GM21515 (cell line): Measurements from ENCODE around the gene CCDC197.

Experiments
- ATAC-seq: cut with Tn5 transposase; IDR thresholded peaks from one replicate; pipeline ENCODE4 v1.9.1; 2021; ENCODE audit not compliant: unreplicated experiment

Gene CCDC197

DNA sequence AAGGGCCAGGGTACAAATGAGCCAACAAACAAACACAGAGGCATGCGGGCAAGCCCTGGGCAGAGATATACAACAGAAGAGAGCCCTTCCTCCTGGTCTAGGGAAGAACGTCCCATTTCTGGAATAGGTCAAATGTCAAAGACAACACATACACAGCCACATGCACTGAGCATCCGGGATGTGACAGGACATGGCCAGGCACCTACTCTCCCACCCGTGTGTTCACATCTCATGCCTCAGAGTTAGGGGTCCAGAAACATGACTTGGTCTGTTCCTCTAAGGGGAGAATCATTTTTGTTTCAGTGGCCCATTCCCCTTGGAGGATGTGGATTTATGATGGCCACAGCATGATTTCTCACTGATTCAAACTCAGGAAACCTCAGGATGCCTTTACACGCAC lies 19.9 kb upstream of the CCDC197 start:
- no peak for ATAC-seq

DNA sequence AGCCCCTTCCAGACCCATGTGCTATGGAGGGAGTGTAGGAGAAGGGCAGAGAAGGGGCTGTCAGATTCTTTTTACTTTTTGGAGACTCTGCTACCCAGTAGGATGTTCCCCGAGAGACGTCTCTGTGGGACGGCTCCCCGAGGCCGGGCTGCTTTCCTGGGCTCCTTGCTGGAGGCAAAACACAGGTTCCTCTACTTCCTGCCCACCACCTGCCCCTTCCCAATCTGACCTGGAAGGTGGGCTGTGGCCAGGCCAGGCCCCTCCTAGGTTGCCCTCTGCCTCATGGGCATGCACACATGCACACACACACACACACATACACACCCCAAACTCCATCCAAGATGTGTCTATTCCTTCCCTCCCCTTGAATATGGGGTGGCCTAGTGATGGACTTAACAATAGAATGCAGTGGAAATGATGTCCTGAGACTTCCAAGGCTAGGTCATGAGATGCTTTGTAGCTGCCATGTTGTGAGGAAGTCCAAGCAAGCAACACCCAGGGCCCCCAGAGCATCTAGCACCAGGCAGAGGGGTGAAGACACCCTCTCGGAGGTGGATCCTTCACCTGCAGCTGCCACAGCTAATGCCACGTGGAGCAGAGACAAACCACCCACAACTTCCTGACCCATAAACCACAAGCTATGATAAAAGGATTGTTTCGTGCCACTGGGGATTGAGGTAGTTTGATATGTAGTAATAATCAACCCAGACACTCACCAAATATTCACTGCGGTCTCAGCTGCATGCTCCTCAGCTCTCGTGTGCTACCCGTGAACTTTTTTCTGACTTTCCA lies 19.1 kb upstream of the CCDC197 start:
- ATAC-seq: peak; percentile 36

DNA sequence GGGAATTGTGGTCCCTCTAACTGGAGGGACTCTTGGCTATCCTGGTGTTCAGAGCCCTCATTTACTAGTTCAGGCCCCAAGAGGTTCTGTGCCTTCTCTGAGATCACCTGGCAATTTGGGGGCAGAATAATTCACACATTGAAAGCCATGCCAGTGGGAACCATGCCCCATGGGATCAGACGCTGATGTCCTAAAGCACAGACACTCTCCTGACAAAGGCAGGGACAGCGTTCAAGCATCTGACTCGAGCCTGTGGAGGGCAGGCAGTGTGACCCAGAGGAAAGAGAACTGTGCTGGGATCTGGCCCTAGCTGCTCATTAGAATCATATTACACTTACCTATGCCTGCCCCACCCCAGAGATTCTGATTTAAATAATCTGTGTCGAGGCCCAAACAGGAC lies 18.4 kb upstream of the CCDC197 start:
- ATAC-seq: no peak

DNA sequence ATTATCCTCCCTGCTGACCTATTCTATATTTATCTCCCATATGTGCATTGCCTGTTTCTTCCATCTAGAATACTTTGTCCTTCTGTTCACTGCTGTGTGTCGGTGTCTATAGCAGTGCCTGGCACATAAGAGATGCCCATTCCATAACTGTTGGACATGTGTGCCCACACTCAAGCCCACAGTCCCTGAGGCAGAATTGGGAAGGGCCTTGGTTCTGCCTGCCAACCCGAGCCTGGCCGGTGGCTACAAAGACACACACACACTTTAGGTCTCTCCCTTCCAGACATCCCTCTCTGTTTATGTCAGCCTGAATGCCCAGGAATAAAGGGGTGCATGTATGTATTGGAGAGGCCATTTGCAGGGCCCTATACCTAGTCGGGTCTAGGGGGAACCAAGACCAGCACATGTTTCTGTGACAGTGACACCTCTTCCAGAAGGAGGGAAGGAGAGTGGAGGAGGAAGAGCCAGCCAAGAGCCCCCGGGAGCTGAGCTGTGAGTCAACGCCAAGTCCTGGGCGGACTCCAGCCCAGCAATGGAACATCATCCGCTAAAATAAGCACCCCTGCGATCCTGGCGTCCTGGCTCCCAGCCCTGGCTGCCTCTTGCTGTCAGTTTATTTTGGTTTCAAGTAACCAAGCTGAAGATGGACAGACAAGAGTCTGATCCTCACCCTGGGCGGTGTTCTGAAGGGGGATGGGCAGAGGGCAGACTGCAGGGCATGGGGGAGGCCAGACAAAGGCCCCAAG lies 16.5 kb upstream of the CCDC197 start:
- no peak for ATAC-seq

DNA sequence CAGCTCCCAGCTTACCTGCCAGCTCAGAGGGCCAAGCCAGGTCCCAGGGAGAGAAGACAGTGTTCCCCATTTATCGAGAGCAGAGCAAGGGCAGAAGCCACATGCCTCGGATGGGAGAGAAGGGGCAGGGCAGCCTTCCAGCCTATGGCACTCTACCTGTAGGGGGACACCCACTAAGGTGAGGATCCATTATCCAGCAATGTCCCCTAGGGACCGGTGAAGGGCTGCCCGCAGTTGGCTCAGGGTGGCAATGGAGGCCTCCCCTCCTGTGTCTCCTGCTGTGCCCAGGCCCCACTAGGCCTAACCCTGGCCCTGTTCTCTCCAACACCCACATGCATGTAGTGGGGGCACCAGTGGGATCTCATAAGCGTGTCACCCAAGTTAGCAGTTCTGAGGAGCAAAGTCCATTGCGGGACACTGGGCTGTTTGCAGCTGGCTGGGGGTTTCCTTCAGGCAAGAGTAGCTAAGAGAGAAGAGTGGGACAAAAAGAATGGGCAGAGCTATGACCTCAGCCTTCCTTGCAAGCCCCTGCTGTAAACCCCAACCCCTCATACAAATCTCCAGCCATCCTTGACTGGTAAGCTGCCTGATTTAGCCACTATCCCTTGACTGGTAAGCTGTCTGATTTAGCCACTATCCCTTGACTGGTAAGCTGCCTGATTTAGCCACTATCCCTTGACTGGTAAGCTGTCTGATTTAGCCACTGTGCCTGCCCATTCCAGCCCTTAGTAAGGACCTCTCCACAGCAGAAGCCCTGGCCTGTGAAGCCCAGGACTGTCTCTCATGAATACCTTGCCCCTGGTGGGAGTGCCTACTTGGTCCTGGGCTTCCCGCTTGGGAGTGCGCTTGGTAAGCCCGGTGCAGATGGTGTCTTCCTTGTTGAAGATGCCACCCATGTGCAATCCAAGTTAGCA lies 15.5 kb upstream of the CCDC197 start:
- ATAC-seq: no peak

DNA sequence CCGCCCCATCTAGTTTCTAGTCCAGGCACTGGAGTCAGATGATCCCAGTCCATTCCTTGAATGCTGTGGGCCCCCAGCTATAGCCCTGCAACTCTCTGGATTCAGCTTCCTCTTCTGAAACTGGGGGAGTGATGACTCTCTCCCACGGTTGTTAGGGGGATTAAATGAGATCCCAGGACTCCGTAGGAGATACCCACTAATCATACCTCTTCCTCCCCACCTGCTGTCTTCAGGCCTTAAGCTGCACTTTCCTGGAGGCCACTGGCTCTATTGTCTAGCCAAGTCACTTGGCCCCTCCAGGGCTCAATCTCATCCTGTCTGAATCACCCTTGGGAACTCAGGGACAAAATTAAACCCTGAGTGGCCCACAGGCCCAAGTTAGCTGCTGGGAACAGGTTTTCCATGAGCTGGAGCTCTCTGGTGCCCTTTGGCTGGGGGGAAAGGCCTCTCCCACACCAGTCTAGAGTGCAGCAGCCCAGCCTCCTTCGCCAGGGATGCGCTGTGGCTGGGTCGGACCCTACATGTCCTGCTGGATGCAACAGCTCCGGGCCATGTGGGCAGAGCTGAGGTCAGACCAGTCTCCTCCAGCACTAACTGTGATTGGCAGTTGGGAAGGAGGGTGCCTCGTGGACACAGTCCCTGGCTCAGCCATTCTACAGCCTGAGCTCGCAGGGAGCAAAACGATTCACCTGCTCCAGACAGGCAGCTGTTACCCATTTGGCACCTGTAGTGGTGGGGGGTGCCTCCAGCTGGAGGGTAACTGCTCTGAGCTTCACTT lies 14.7 kb upstream of the CCDC197 start:
- ATAC-seq: no peak

DNA sequence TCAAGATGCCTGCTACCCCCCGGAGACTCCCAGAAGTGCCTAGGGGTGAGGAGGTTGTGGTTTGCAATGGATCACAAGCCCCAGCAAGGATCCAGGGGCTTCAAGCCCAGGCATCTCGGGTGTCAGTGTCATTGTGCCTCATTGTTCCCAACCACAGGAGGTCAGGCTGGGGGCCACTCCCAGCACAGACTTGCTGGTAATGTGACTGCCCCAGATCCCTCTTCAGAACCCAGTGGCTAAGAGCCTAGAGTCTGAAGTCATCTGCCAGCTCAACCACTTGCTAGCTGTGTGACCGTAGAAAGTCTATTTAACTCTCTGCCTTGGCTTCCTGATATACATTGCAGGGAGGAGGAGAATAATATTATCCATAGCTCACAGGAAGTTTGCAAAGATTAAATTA lies 13.0 kb upstream of the CCDC197 start:
- ATAC-seq: no peak

DNA sequence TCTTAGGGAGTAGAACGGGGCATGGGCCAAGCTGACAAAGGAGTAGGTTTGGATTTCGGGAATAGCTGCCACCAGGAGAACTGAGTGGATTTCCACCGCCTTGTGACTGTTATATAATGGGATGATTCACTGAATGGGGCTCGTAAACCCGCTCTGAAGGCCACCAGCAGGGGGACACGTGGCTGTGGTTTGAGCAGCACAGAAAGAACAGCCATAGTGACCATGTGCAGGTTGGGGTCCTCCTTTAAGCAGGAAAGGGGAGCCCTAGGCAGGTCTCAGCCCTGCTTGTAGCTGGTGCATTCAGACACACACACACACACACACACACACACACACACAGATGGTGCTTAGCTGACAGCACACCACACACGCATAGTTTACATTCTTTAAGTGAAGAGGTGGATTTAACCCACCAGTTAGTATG lies 12.1 kb upstream of the CCDC197 start:
- no peak for ATAC-seq

DNA sequence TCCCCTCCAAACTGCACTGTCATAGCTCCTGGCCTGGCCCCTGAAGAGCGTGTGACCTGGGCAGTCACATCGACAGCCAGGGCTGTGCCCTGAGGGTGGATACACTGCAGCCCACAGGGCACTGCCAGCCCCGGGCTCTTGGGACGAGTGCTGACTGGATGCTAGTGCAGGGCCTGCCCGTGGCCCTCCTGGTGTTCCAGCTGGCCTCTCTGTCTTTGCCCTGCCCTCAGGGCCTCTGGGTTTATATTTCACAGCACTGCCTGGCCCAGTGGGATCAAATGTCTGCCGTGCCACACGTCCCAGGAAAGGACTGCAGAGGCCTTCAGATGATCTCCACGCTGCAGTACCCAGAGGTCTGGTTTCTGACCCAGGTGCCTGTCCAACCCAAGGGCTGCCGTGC lies 10.1 kb upstream of the CCDC197 start:
- ATAC-seq: no peak

DNA sequence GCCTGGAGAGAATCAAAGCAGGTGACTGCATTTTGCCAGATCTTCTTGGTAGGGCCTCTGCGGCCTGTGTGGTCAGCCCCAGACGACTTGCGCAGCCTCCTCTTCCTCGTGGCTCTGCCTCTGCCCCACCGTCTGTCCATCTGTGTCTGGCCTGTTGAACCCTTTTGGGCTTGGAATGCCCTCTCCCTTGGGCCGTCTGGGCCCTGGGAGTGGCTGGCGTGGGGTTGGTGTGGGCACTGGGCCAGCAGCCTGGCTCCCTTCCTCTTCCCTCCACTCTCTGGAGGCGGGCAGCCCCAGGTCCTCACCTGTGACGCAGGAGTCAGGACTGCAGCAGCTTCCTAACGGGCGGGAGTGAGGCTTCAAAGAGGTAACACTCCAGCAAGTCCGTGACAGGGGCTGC lies 9.7 kb upstream of the CCDC197 start:
- no peak for ATAC-seq

DNA sequence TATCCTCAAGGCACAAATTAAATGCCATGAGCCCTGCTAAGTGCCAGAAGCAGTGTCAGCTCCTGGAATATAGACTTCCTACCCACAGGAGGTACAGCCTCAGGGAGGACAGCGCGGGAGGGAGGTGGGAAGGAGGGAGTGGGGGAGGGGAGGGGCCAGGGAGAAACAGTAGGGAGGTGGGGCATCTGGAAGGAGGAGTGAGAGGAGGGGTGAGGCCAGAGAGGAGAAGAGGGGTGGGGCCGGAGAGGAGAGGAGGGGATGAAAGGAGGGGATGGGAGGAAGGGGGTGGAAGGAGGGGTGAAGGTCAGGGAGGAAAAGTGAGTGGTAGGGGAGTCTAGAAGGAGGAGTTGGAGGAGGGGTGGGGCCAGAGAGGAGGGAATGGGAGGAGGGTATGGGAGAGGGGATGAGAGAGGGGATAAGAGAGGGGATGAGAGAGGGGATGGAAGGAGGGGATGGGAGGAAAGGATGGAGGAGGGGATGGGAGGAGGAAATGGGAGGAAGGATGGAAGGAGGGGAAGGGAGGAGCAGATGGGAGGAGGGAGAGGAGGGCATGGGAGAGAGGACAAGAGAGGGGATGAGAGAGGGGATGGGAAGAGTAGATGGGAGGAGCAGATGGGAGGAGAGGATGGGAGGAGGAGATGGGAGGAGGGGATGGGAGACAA lies 9.2 kb upstream of the CCDC197 start:
- no peak for ATAC-seq

DNA sequence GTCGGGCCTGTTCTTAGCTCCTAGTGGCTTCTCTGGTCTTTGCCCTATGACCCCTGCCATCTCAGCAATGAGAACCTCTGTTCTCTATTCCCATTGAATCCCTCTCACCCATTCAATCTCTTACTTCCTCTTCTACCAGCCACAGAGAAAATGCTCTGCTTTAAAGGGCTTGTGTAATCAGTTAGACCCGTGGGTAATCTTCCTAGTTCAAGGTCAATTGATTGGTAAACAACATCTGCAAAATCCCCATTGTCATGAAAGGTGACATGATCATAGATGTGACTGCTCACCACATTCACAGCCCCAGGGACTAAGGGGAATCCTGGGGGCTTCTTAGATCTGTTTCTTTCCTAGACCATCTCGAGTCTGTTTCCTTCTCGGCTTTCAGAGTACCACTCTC lies 7.2 kb upstream of the CCDC197 start:
- no peak for ATAC-seq

DNA sequence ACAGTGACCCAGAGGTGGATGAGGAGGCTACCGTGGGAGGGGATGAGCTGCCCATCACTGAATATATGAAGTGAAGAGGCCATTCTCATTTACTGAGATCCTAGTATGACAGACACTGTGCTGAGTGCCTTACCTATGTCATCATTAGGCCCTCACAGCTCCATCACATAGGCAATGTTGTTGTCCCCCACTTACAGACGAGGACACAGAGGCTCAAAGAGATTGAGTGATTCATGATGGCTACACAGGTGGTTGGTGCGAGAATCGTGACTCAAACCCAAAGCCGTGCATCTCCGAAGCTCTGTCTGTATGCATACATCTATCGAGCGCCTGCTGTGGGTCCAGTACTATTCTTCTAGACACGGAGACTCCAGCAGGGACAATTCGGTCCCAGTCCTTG lies 5.9 kb upstream of the CCDC197 start:
- no peak for ATAC-seq

DNA sequence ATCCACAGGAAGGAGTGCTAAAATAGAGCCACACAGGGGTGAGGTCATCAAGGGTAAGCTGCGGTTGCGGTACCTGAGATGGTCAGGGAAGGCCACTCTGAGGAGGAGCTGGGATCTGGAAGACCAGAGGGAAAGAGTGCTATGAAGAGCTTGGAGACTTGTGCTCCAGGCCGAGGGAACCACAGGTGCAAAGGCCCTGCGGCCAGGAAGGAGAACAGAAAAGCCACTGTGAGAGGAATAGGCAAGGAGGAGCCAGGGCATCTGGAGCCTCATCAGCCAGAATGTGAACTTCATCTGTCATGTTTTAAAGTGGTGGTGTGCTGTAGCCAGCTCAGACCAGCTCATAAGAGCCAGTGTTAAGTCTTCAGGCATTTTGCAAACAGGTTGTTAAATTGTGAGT lies 5.5 kb upstream of the CCDC197 start:
- no peak for ATAC-seq

DNA sequence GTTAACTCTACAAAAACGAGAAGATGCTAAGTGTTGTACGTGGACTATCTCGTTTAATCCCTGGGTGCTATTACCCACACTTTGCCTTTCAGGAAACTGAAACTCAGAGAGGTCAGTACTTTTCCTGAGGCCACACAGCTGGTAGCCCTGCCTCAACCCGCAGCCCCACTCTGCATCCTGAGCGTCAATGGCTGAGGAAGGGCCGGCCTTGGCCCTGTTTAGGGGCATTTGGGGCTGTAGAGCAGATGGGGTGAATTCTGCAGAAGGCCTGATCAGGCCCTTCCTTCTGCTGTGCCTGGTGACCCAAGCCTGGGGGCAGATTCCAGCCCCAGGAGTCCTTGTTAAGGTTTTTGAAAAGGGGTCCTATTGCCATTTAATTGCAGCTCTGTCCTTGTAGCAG lies 3.7 kb upstream of the CCDC197 start:
- no peak for ATAC-seq

DNA sequence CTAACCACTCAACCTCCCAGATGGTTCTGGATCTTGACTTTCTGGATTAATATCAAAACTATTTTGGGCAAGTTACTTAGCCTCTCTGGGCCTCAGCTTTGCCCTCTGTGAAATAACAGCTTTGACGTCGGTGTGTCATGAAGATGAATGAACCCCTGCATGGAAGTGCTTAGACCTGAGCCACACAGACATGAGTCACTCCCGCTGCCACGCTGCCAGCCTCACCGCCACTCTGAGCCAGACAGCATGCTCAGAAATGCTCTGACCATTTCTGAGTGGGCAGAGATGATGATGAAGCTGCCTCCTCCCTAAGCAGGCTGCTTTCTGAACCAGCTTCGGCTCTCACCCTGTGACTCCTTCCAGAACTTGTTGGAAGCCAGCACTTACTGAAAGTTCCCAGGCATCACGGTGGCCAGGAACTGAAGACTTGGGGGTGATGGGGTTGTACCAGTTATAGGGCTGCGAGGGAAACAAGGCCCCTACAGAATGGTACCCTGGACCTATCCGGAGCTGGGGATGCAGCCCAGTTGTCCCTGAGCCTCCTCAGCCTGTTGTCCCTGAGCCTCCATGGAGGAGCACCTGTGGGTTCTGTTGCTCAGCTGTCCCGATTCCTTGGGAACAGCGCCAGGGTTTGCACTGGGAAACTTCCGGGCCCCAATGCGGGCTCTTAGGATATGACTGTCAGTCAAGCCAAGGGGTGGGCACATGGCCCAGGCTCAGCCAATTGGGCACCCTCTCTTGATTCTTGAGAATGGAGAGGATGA lies 2.0 kb upstream of the CCDC197 start:
- no peak for ATAC-seq

DNA sequence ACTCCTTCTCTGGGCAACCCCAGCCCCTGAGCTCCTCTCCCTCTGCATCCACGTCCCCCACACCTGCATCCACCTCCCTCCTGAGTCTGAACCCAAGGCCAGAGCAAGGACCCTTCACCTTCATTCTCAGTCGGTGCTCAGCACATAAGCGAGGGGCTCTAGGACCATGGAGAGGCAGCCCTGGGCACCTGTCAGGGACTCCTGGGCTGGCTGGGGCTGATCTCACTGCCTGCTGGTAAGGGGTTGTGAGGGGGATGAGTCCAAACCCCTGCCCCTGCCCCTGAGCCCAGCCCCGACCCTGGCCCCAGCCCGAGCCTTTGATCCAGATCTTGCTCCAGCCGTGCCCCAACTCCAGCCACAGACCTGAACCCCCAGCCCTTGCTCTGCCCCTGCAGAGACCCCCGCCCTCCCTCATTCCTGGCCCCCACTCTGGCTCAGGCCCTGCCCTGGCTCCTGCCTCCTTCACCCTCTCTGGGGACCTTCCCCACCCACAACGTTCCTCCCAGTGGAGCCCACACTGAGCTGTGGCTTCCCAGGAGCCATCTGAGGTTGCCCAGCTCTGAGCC lies 888 bp upstream of the CCDC197 start:
- no peak for ATAC-seq

DNA sequence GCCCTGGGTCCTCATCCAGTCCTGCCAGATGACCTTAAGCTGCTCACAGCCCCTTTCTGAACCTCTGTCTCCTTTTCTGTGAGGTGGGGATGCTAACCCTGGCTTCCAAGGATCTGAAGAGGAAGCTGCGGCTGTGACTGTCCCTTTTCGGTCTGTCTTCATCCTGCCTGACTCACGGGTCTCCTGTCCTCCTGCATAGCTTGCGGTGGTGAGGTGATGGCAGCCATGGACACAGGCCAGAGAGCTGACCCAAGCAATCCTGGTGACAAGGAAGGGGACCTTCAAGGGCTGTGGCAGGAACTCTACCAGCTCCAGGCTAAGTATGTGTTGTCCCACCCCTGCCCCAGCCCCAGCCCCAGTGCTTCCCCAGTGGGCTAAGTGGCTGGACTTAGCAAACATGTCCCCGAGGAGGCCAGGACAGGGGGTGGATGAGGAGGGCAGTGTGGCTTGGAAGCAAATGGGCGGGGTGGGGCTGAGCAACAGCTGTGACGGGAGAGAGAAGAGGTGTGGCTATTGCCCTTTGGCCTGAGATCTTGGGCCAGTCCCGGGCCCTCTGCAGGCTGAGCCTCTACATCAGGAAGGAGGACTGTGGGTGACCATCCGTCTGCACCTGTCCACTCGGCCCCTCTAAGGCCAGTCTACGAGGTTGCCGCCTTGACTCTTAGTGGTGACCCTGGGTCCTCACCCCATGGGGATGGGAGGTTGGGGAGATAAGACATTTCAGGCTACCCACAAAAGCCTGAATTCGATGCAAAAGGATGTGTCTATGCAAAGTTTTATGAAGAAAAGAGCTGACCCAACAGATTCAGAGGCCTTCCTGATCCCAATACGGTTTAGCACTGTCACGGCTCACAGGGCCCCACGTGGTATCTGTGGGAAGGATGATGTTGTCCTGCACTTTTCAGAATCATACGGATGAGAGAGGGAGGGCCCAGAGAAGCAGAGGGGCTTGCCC lies 1.1 kb downstream of the CCDC197 start:
- ATAC-seq: no peak
